ENCODE data around the gene SAMD1. TPM values are rescaled to one million over a fixed set of nuclear protein-coding genes. Genes with fewer than 3 reads are reported as not detected.

Gene SAMD1
- total and polyA plus RNA-seq, 9 of the 15 experiments (the other 6 are each of a cell fraction or from before 2014, with no cell fraction given) = 2.9 to 96.0 (median 43.5) TPM

DNA sequence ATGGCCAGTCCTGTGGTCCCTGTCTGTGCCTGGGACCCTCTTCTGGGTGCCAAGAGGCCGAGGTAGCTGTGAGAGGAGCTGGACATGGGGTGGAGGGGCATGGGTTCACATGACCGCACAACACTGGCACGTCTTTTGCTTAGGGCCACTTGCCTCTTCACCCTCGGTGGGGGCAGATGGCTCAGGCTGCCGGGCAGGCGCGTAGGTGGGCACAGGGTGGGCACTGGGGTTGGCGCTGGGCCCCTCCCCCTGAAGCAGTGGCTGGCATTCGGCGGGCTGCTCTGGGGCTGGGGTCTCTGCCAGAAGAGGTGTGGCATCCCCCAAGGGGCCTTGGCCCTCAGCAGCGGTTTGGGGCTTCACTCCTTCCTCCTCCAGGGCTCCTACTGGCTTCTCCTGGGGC is 37.1 kb downstream of the SAMD1 start:
- POLR2A ChIA-PET = interaction anchor here (1.0 to 1.1 kb wide), 2 partner anchors 11 to 17 kb away, joined by 3 read pairs; no protein-coding TSS in a partner anchor
- in situ Hi-C loops (cut with MboI) (loop anchor here (25.0 kb wide), 1 partner anchor 466 kb away; no protein-coding TSS in a partner anchor), intact Hi-C loops (cut with micrococcal nuclease) (no loop called here)
- Histone ChIP-seq H3K4me2 (ENCODE audit: insufficient read depth, low read length) (no peak overlapping the region), H3K9ac (ENCODE audit: insufficient read depth in 1 of 2, low read depth in 2 of 2, low read length in 2 of 2) (no peak overlapping the region), H3K9me3 (replicated peaks; ENCODE audit: control insufficient read depth, insufficient read depth, low read depth, low read length) (no peaks in the 10 kb centered on the region), H3K36me3 (ENCODE audit: control insufficient read depth, insufficient read depth, low read length) (peaks cover 20% of the 10 kb centered on the region; the same call in 1 of the 3 replicates), H2AFZ (ENCODE audit: low read depth, low read length) (no peak overlapping the region), H3K27ac (ENCODE audit: extremely low read depth, low read depth, low read length) (no peak overlapping the region), H3K9me1 (ENCODE audit: control insufficient read depth, insufficient read depth, low read length) (no peaks in the 10 kb centered on the region), H3K4me3 (no peak overlapping the region), H3K4me1 (replicated peaks in 1 of 2; ENCODE audit: control insufficient read depth in 2 of 2, insufficient read depth in 2 of 2, low read length in 2 of 2) (peaks cover 5 to 49% of the 10 kb centered on the region in 2 experiments; a peak in 4 of 5 replicates), H3K79me2 (ENCODE audit: control insufficient read depth, insufficient read depth, low read length) (no peaks in the 10 kb centered on the region), H3K27me3 (ENCODE audit: control insufficient read depth in 2 of 2, insufficient read depth in 2 of 2, low read length in 2 of 2) (no peaks in the 10 kb centered on the region), H4K20me1 (replicated peaks; ENCODE audit: control insufficient read depth, insufficient read depth, low read length) (no peaks in the 10 kb centered on the region)
- CTCF ChIA-PET (ENCODE audit: low intra/inter-chr PET ratio) = no interaction called here
- WGBS (ENCODE audit: insufficient coverage, low coverage, missing lambda C conversion rate) = 84% methylated on average over 8 of the region's 11 CpGs
- ATAC-seq = no peak
- no peak for FAIRE-seq
- BruUV-seq (replicated peaks) = no TSS peak
- peak in 3 of 4 experiments; percentile 5 to 9 (median 5) for DNase-seq (ENCODE audit: extremely low read depth in 1 of 4, low spot score in 3 of 4)
- TF ChIP-seq ZNF197 (CRISPR knock-in tag; IDR thresholded peaks at IDR 0.05; ENCODE audit: low read depth) = no peak
- TF ChIP-seq RFX7 (CRISPR knock-in tag; IDR thresholded peaks at IDR 0.05) = no peak
- no peak for TF ChIP-seq KLF16 (IDR thresholded peaks at IDR 0.05)
- TF ChIP-seq RBM15 (IDR thresholded peaks at IDR 0.05; ENCODE audit: insufficient read depth, low read length) = no peak
- TF ChIP-seq STAT5A (IDR thresholded peaks at IDR 0.05; ENCODE audit: borderline replicate concordance, low read length) = no peak
- TF ChIP-seq TOE1 (IDR thresholded peaks at IDR 0.05; ENCODE audit: borderline replicate concordance) = no peak
- TF ChIP-seq TOE1 (CRISPR knock-in tag; IDR thresholded peaks at IDR 0.05; ENCODE audit: borderline replicate concordance, low read depth) = no peak
- TF ChIP-seq U2AF1 (optimal IDR thresholded peaks at IDR 0.05; ENCODE audit: low read depth, low read length) = no peak
- TF ChIP-seq, protein P1, sequence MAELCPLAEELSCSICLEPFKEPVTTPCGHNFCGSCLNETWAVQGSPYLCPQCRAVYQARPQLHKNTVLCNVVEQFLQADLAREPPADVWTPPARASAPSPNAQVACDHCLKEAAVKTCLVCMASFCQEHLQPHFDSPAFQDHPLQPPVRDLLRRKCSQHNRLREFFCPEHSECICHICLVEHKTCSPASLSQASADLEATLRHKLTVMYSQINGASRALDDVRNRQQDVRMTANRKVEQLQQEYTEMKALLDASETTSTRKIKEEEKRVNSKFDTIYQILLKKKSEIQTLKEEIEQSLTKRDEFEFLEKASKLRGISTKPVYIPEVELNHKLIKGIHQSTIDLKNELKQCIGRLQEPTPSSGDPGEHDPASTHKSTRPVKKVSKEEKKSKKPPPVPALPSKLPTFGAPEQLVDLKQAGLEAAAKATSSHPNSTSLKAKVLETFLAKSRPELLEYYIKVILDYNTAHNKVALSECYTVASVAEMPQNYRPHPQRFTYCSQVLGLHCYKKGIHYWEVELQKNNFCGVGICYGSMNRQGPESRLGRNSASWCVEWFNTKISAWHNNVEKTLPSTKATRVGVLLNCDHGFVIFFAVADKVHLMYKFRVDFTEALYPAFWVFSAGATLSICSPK (IDR thresholded peaks at IDR 0.05; ENCODE audit: borderline replicate concordance) = no peak
- TF ChIP-seq SUPT5H (IDR thresholded peaks at IDR 0.05) = 0 out of 2 replicates have a peak, but pooled peaks have one; percentile 15
- TF ChIP-seq, protein P2, sequence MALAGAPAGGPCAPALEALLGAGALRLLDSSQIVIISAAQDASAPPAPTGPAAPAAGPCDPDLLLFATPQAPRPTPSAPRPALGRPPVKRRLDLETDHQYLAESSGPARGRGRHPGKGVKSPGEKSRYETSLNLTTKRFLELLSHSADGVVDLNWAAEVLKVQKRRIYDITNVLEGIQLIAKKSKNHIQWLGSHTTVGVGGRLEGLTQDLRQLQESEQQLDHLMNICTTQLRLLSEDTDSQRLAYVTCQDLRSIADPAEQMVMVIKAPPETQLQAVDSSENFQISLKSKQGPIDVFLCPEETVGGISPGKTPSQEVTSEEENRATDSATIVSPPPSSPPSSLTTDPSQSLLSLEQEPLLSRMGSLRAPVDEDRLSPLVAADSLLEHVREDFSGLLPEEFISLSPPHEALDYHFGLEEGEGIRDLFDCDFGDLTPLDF (CRISPR knock-in tag; IDR thresholded peaks at IDR 0.05) = no peak
- TF ChIP-seq, protein P3, sequence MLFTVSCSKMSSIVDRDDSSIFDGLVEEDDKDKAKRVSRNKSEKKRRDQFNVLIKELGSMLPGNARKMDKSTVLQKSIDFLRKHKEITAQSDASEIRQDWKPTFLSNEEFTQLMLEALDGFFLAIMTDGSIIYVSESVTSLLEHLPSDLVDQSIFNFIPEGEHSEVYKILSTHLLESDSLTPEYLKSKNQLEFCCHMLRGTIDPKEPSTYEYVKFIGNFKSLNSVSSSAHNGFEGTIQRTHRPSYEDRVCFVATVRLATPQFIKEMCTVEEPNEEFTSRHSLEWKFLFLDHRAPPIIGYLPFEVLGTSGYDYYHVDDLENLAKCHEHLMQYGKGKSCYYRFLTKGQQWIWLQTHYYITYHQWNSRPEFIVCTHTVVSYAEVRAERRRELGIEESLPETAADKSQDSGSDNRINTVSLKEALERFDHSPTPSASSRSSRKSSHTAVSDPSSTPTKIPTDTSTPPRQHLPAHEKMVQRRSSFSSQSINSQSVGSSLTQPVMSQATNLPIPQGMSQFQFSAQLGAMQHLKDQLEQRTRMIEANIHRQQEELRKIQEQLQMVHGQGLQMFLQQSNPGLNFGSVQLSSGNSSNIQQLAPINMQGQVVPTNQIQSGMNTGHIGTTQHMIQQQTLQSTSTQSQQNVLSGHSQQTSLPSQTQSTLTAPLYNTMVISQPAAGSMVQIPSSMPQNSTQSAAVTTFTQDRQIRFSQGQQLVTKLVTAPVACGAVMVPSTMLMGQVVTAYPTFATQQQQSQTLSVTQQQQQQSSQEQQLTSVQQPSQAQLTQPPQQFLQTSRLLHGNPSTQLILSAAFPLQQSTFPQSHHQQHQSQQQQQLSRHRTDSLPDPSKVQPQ (CRISPR knock-in tag; IDR thresholded peaks at IDR 0.05; ENCODE audit: borderline replicate concordance) = no peak
- TF ChIP-seq RBM14 (IDR thresholded peaks at IDR 0.05; ENCODE audit: borderline replicate concordance, insufficient read depth, low read depth, low read length) = no peak
- no peak for TF ChIP-seq ZNF445 (CRISPR knock-in tag; IDR thresholded peaks at IDR 0.05; ENCODE audit: low read depth)
- TF ChIP-seq CEBPB (tag; IDR thresholded peaks at IDR 0.05) = no peak
